Stimulated activated CD4-positive, alpha-beta T cell treated with anti-CD3 and anti-CD28 coated beads, Interleukin-4, amount 100 ng/mL, for 48 hours (primary cell): ENCODE data around the gene ZNF658.
"Not testable (repeated sequence)": the region's sequence is repeated elsewhere in the genome, so short reads cannot be mapped to it uniquely, and the experiment has no call there.

Source experiments
- DNase-seq, 2 donors: peaks; one replicate each; pipeline ENCODE4 v3.0.0-alpha.2; 2020; ENCODE audit warnings: low read depth in 2 of 2

ZNF658 gene

GRCh38 chr9:66900490-66901131 lies at the start of gene ZNF658:
TSS of gene ZNF658 (plus strand) at chr9:66900725. CDS start at chr9:66903562, 2,837 bp downstream.
- peak; percentile 39 to 40 for DNase-seq

GRCh38 chr9:66861732-66862131 lies 38.8 kb upstream of the ZNF658 start:
- not testable (repeated sequence) for DNase-seq

- DNase-seq, result not testable (repeated sequence)
These were observed 31.9 kb upstream of the ZNF658 start for GRCh38 chr9:66868660-66869059.

- DNase-seq, result not testable (repeated sequence)
These were observed 19.9 kb upstream of the ZNF658 start for GRCh38 chr9:66880605-66881004.

GRCh38 chr9:66881847-66882246 lies 18.7 kb upstream of the ZNF658 start:
- DNase-seq, result not testable (repeated sequence)

- not testable (repeated sequence) for DNase-seq
These were observed 10.2 kb upstream of the ZNF658 start for GRCh38 chr9:66890334-66890733.

- not testable (repeated sequence) for DNase-seq
These were observed 616 bp downstream of the ZNF658 start for GRCh38 chr9:66901141-66901540.

- not testable (repeated sequence) for DNase-seq
These were observed 9.0 kb downstream of the ZNF658 start for GRCh38 chr9:66909560-66909959.

GRCh38 chr9:66920072-66920471 lies 19.5 kb downstream of the ZNF658 start:
- not testable (repeated sequence) for DNase-seq

GRCh38 chr9:66936194-66936870 lies 35.8 kb downstream of the ZNF658 start:
- DNase-seq, result not testable (repeated sequence)

GRCh38 chr9:66937662-66938061 lies 37.1 kb downstream of the ZNF658 start:
- DNase-seq, result not testable (repeated sequence)

- not testable (repeated sequence) for DNase-seq
These were observed 37.8 kb downstream of the ZNF658 start for GRCh38 chr9:66938322-66938721.

GRCh38 chr9:66939878-66940830 lies 39.6 kb downstream of the ZNF658 start:
- not testable (repeated sequence) for DNase-seq

- DNase-seq, result not testable (repeated sequence)
These were observed 42.1 kb downstream of the ZNF658 start for GRCh38 chr9:66942400-66943155.

GRCh38 chr9:66952576-66952975 lies 52.1 kb downstream of the ZNF658 start:
- not testable (repeated sequence) for DNase-seq
